NCI-H82 treated with DMSO at 0.1 percent for 48 hours (cell line): Measurements from ENCODE around the gene PSME3IP1.

Experiments
- DNase-seq: peaks from one replicate; lab custom pipeline; 2025; ENCODE audit not compliant: unreplicated experiment; lab: John Stamatoyannopoulos, UW

The PSME3IP1 gene

DNA sequence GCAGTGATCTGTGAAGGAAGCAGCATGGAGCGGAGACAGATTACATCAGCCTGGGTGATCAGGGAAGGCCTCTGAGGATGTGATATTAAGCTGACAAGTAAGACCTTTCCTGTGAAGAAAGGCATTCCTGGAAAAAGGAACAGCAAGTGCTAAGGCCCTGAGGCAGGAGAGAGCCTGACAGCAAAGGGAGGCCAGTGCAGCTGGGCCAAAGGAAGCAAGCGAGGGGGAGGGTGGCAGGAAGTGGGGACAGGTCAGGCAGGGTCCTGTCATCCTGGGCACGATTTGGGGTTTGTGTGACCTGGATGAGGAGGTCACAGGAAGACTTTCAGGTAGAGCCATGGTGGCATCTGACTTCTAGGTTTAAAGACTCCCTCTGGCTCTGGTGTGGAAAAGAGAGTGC lies 81.1 kb downstream of the PSME3IP1 start:
- no peak for DNase-seq

- no peak for DNase-seq
Observed at GRCh38 chr16:57102888-57103851, 82.7 kb downstream of the PSME3IP1 start.
